HG02973 (cell line): Measurements from ENCODE around the gene STOML3.
A peak's percentile ranks its signal among the peaks of the same experiment; 100 is the strongest.
"Not testable (repeated sequence)": the region's sequence is repeated elsewhere in the genome, so short reads cannot be mapped to it uniquely, and the experiment has no call there.

Source experiments
- ATAC-seq: cut with Tn5 transposase; IDR thresholded peaks from one replicate; pipeline ENCODE4 v1.9.1; 2021; ENCODE audit warnings: moderate library complexity; ENCODE audit not compliant: unreplicated experiment

The STOML3 gene

GRCh38 chr13:38990693-38991092 is at the start of gene STOML3:
TSS of gene STOML3 (minus strand) at chr13:38990831. CDS start at chr13:38990721, 110 bp downstream.
- no peak for ATAC-seq

GRCh38 chr13:39040206-39040605 is 49.6 kb upstream of the STOML3 start:
- ATAC-seq = no peak

- ATAC-seq = no peak
Observed at GRCh38 chr13:39039041-39039440, 48.4 kb upstream of the STOML3 start.

GRCh38 chr13:39038569-39039030 is 48.0 kb upstream of the STOML3 start:
- ATAC-seq = peak; percentile 41

- ATAC-seq = peak; percentile 52
Observed at GRCh38 chr13:39037880-39038568, 47.4 kb upstream of the STOML3 start, which contains the start of the genes NHLRC3 and PROSER1. TSS of gene NHLRC3 (plus strand) at chr13:39038456. CDS start at chr13:39038640, 184 bp downstream. TSS of gene PROSER1 (minus strand) at chr13:39038089. CDS start at chr13:39037242, 847 bp downstream.

- peak; percentile 55 for ATAC-seq
Observed at GRCh38 chr13:39037410-39037879, 46.8 kb upstream of the STOML3 start.

GRCh38 chr13:39036212-39036611 is 45.6 kb upstream of the STOML3 start:
- no peak for ATAC-seq

- ATAC-seq = no peak
Observed at GRCh38 chr13:39035799-39036198, 45.2 kb upstream of the STOML3 start.

- ATAC-seq = no peak
Observed at GRCh38 chr13:39035204-39035603, 44.6 kb upstream of the STOML3 start.

- ATAC-seq = no peak
Observed at GRCh38 chr13:39034085-39034484, 43.5 kb upstream of the STOML3 start.

GRCh38 chr13:39032150-39032549 is 41.5 kb upstream of the STOML3 start:
- no peak for ATAC-seq

- no peak for ATAC-seq
Observed at GRCh38 chr13:39025433-39025839, 34.8 kb upstream of the STOML3 start.

GRCh38 chr13:39023761-39024160 is 33.1 kb upstream of the STOML3 start:
- ATAC-seq = no peak

GRCh38 chr13:39023316-39023715 is 32.7 kb upstream of the STOML3 start:
- no peak for ATAC-seq

GRCh38 chr13:39020853-39021462 is 30.3 kb upstream of the STOML3 start:
- no peak for ATAC-seq

- ATAC-seq = peak; percentile 64
Observed at GRCh38 chr13:39016787-39017186, 26.2 kb upstream of the STOML3 start.

GRCh38 chr13:39016087-39016486 is 25.5 kb upstream of the STOML3 start:
- peak; percentile 83 for ATAC-seq

GRCh38 chr13:39013462-39013861 is 22.8 kb upstream of the STOML3 start:
- no peak for ATAC-seq

- ATAC-seq = no peak
Observed at GRCh38 chr13:39012608-39013007, 22.0 kb upstream of the STOML3 start.

- ATAC-seq = not testable (repeated sequence)
Observed at GRCh38 chr13:39006371-39007111, 15.9 kb upstream of the STOML3 start.

- ATAC-seq = no peak
Observed at GRCh38 chr13:38998739-38999138, 8.1 kb upstream of the STOML3 start.
